ENCODE results near the gene DKC1.
"Not testable (repeated sequence)": the region's sequence is repeated elsewhere in the genome, so short reads cannot be mapped to it uniquely, and the experiment has no call there.

DNA sequence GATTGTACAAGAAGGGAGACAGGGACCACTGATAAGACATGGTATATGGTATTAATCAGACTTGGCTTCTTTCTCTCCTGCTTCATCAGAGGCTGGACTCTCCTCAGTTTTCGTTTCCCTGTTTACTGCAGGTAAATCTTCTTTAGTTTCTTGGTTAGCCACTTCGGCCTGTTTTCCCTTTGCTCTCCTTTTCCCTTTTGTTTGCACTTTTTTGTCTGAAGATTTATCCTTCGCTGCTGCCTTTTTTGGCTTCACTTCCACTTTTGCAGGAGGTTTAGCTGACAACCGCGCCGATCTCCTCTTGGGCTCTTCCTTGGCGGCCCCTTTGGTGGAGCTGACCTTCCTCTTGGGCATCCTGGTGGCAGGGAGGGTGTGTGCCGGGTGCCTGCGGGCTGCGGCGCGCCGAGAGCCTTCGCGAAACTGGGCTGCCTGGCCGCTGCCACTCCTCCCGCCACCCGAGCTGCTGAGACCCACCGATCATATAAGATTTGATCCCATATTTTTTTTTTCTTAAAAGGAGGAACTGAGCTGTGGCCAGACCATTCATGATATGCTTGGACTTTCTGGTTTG is 54.5 kb downstream of the DKC1 start:
- not testable (repeated sequence) for TF ChIP-seq EZH2 (IDR thresholded peaks at IDR 0.05); POLR2AphosphoS5 (IDR thresholded peaks at IDR 0.05; ENCODE audit: borderline replicate concordance, low read depth, low read length)

Data from SK-N-MC (cell line).